HG03457 (cell line): ENCODE results near the gene RRP15.

Experiments
- ATAC-seq: cut with Tn5 transposase; IDR thresholded peaks from one replicate; pipeline ENCODE4 v1.9.1; 2021; ENCODE audit warnings: moderate number of reproducible peaks; ENCODE audit not compliant: unreplicated experiment

The RRP15 gene

GRCh38 chr1:218332416-218332815, 47.3 kb downstream of the RRP15 start:
- ATAC-seq: no peak

DNA sequence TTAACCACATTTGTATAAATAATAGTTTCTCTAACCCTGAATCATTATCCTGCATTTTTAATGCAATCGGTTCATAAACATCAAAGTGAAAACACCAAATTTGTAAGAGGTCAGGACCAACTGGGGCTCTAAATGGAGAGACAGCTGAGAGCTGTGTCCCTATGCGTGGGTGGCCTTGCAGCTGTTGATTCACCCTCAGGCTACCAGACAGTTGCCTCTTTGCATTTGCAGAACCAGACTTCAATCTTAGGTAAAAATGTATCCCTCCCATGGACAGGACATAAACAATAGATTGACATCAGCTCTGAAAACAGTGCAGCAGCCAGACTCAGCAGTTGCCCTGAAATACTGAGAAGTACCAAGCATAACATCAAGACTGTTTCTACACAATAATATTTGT, 51.2 kb downstream of the RRP15 start:
- ATAC-seq: no peak

- ATAC-seq: peak; percentile 51
Observed at GRCh38 chr1:218339267-218339831, 54.3 kb downstream of the RRP15 start.

GRCh38 chr1:218341325-218341724, 56.2 kb downstream of the RRP15 start:
- no peak for ATAC-seq

- ATAC-seq: no peak
Observed at GRCh38 chr1:218342091-218342490, 57.0 kb downstream of the RRP15 start.

GRCh38 chr1:218344814-218345672, 60.0 kb downstream of the RRP15 start, which contains the start of gene TGFB2:
TSS of gene TGFB2 (plus strand) at chr1:218345336. CDS start at chr1:218346702, 1,366 bp downstream.
- ATAC-seq: no peak

DNA sequence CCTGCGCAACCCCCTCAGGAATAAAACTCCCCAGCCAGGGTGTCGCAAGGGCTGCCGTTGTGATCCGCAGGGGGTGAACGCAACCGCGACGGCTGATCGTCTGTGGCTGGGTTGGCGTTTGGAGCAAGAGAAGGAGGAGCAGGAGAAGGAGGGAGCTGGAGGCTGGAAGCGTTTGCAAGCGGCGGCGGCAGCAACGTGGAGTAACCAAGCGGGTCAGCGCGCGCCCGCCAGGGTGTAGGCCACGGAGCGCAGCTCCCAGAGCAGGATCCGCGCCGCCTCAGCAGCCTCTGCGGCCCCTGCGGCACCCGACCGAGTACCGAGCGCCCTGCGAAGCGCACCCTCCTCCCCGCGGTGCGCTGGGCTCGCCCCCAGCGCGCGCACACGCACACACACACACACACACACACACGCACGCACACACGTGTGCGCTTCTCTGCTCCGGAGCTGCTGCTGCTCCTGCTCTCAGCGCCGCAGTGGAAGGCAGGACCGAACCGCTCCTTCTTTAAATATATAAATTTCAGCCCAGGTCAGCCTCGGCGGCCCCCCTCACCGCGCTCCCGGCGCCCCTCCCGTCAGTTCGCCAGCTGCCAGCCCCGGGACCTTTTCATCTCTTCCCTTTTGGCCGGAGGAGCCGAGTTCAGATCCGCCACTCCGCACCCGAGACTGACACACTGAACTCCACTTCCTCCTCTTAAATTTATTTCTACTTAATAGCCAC, 60.7 kb downstream of the RRP15 start:
- ATAC-seq: peak; percentile 34

DNA sequence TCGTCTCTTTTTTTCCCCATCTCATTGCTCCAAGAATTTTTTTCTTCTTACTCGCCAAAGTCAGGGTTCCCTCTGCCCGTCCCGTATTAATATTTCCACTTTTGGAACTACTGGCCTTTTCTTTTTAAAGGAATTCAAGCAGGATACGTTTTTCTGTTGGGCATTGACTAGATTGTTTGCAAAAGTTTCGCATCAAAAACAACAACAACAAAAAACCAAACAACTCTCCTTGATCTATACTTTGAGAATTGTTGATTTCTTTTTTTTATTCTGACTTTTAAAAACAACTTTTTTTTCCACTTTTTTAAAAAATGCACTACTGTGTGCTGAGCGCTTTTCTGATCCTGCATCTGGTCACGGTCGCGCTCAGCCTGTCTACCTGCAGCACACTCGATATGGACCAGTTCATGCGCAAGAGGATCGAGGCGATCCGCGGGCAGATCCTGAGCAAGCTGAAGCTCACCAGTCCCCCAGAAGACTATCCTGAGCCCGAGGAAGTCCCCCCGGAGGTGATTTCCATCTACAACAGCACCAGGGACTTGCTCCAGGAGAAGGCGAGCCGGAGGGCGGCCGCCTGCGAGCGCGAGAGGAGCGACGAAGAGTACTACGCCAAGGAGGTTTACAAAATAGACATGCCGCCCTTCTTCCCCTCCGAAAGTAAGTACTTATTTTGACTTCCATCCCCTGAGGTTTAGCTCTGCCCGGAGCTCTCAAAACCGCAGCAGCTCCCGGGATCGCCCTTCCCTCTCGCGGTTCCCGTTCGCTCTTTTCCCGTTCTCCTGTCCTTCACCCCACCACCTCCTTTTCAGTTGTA, 61.5 kb downstream of the RRP15 start:
- ATAC-seq: no peak

DNA sequence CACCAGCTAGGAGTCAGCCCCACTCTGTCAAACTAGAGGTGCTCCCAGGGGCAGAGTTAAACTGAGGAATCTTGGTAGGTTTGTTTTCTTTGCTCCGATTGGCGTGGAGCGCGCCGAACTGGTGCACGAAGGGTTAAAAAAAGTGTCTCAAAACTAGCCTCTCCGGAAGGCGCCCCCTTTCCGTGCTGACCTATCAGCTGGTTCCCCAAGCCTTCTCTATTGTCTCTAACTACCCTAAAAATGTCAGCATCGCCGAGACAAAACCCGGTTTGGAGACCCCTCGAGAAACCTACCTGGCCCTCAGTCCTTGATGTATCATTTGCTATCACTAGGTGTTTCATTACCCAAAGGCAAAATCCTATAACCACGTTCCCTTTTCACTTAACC, 62.2 kb downstream of the RRP15 start:
- ATAC-seq: no peak

DNA sequence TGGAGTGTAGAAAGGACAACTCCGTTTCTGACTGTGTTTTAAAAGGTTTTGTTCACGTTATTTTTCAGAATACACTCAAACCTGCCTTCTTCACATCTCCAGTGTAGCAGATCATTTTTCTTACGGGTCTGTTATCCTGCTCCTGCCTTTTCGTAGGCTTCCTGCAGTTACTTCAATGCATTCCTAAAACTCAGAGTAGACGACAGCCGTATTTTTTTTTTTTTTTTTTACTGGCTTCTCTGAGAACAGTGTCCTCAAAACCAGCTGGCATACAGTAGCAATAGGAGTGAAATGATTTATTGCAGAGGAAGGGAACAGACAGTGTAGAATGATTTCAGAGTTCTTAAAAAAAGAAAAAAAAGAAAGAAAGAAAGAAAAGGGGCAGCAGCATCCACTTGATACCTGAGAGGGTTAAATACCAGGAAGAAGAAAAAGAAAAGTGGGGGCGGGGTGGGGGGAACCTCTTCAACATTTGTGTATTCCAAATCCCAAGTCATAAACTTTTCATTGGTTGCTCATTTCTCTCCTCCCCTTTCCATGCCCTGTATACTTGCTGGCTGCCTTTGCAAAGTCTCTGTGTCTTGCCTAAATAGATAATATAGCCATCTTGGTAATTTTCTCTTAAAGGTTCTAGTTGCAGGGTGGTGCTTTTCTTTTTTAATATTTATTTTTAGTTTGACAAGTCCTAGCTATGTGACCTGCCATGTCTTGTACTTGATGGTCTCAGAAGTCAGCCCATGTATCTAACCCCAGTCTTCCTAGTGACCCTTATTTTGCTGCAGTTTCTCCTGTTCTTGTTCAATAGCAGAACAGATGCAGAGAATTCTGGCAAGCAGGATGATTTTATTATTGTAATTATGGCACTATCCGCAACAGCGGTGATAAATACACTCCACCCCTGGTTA, 62.9 kb downstream of the RRP15 start:
- ATAC-seq: no peak

DNA sequence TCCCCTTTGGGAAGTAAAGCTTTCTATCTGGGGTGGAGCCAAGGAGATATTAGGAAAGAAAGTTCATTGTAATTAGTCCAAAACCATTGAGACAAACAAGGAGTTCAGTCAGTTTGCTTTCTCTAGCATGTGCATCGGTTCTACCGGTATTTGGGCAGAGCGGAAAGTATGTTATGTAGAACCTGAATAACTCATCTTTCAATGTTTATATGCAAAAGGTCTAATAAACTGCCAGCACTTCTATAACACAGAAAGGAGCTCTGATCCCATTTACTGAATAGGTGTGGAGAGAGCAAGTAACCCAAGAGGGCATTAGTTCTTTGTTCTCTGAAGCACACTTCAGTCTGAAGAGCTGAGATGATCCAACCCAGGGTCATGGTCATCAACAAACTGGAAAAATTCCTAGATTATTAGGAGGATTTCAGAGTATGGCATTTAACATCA, 63.6 kb downstream of the RRP15 start:
- ATAC-seq: no peak

- no peak for ATAC-seq
Observed at GRCh38 chr1:218349348-218350034, 64.4 kb downstream of the RRP15 start.

- ATAC-seq: no peak
Observed at GRCh38 chr1:218350035-218350525, 65.0 kb downstream of the RRP15 start.

- no peak for ATAC-seq
Observed at GRCh38 chr1:218350801-218351266, 65.7 kb downstream of the RRP15 start.

GRCh38 chr1:218351391-218352074, 66.4 kb downstream of the RRP15 start:
- ATAC-seq: peak; percentile 65

DNA sequence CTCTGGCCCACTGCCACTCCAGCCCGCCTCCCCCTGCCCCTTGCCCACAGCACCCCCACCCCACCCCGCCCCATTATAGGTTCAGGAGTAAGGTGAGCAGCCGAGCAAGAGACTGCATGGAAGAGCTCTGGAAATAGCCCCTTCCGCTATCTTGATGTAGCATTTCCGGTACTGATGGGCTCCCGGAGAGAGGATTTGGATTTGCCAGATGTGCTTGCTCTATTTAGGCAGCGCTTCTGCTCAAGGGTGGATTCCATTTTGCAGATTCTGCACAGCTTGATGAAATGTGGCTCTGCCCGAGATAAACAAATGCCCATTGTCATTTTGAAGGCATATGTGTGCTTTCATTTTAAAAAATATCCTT, 67.0 kb downstream of the RRP15 start:
- no peak for ATAC-seq

DNA sequence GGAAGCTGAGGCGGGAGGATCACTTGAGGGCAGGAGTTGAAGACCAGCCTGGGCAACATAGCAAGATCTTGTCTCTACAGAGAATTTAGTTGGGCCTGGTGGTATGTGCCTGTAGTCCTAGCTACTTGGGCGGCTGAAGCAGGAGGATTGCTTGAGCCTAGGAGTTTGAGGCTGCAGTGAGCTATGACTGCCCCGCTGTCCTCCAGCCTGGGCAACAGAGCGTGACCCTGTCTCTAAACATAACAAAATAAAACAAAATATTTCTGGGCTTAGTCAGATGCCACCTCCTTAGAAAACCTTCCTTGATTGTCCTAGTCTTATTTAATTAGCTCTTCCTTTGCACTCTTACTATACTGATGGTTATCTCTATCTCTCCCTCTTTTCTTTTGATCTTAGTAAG, 68.6 kb downstream of the RRP15 start:
- no peak for ATAC-seq

DNA sequence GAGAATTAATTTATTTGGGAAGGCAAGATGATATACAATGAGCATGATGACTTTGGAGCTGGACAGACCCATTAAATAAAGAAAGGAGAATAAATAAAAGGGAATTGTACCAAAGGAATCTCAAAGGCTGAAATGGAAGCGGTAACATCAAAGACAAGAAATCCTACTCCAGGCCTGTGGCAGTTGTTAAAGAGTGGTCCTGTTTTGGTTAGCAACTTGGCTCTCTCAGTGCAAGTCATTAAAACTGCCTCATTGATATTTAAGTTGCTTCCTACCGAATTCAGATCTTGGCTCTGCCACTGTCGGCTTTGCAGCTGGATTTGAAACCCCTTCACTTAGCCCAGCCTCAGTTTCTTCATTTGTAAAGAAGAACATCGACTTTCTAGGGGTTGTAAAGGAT, 70.2 kb downstream of the RRP15 start:
- no peak for ATAC-seq
